GM12892 (cell line): ENCODE results near the gene RGS2.

Experiments used
- DNase-seq: peaks from one replicate; pipeline ENCODE4 v3.0.0; 2011; ENCODE audit not compliant: insufficient read length
- FAIRE-seq: peaks from 2 replicates; lab custom pipeline; 2011; peaks lifted over from hg19 to GRCh38; lab: Jason Lieb, UNC
- POLR2A ChIP-seq: IDR thresholded peaks from 2 replicates; pipeline ENCODE4 v1.6.1; 2011; ENCODE audit warnings: low read depth, low read length, control low read depth
- POLR2AphosphoS5 ChIP-seq: IDR thresholded peaks from 2 replicates; pipeline ENCODE4 v1.6.1; 2011; ENCODE audit warnings: low read depth, low read length, control low read depth
- TAF1 ChIP-seq: IDR thresholded peaks from 2 replicates; pipeline ENCODE4 v1.6.1; 2011; ENCODE audit warnings: low read depth, mild to moderate bottlenecking, control low read depth, low read length, borderline replicate concordance

Gene RGS2

DNA sequence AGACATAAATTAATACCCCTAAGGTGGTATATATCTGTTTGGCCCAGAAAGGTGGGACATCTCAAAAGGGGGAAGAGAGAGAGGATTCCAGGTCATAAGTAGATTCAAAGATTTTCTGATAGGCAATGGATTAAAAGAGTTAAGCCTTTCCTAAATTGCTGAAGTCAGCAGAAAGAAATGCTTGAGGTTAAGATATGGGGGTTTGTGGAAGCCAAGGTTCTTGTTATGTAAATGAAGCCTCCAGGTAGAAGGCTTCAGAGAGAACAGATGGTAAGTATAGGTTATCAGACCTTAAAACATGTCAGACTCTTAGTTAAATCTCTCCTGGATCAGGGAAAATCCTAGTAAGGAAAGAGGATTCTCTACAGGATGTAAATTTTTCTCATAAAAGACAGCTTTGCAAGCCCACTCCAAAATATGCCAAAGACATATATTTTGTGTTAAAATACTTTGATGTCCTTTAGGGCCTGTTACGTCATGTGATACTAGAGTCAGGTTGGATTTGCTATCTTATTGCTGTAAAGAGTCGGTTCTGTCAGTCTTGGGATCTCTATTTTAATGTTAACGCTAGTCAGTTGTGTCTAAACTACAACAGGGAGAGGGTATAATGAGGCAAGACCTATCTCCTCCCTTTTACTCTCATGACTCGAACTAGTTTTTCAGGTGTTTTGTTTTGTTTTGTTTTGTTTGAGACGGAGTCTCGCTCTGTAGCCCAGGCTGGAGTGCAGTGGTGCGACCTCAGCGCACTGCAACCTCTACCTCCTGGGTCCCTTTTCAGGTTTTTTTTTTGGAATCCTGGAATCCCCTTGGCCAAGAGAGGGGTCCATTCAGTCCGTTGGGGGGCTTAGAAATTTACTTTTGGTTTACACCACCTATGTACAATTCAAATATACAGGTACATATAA is 30.6 kb downstream of the RGS2 start:
- DNase-seq (no peak), FAIRE-seq (no peak)
- TF ChIP-seq POLR2A: no peak
- TF ChIP-seq POLR2AphosphoS5: no peak
- TF ChIP-seq TAF1: no peak

DNA sequence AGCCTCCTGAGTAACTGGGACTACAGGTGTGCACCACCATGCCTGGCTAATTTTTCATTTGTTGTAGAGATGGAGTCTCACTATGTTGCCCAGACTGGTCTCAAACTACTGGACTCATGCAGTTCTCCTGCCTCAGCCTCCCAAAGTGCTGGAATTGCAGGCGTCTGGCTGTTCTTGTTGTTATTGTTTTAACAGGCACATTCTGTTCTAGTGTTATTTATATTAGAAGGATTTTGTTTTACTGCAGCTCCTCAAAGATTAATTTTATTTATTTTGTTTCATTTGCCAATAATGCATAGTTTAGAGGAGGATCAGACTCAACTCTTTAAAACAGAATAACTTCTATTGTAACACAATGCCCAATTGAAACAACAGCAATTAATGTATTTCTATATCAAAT is 35.5 kb downstream of the RGS2 start:
- FAIRE-seq (no peak), DNase-seq (no peak)
- TF ChIP-seq POLR2AphosphoS5 (no peak), TAF1 (no peak), POLR2A (no peak)

DNA sequence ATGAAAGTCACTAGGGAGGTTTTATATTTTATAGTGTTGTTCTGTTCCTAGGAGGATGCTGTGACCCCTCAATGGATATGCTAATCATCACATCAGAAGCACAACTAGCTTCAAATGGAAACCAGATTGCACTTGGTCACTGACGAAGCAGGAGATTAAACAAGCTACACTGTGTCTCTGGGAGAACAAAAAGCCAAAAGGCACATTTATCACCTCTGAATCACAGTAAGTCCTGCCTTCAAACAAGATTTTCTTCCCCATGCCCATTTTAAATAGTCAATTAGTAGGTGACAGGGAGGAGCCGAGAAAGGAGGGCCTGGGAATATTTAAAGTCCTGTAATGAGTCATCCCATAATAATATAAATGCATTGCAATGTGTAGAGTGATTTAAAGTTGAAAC is 38.1 kb downstream of the RGS2 start:
- TF ChIP-seq POLR2AphosphoS5: no peak
- TF ChIP-seq TAF1: no peak
- no peak for TF ChIP-seq POLR2A
- FAIRE-seq (no peak), DNase-seq (no peak)

DNA sequence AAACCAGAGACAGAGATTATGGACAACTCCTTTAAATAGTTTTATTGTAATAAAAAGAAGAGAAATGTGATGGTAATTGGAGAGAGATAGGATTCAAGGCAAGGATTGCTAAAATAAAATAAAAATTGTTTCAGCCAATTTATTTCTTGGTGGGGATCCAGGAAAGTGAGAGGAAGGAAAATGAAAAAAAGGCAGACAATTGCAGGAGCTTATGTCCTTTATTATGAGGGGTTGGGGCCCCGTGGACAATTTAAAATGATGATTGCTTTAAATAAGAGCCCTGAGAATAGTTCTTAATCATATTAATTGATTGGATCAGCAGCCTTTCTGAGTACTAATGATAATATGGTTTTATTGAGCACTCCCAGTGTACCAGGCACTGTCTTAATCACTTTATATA is 40.2 kb downstream of the RGS2 start:
- TF ChIP-seq TAF1 (no peak), POLR2A (no peak), POLR2AphosphoS5 (no peak)
- DNase-seq (no peak), FAIRE-seq (no peak)

DNA sequence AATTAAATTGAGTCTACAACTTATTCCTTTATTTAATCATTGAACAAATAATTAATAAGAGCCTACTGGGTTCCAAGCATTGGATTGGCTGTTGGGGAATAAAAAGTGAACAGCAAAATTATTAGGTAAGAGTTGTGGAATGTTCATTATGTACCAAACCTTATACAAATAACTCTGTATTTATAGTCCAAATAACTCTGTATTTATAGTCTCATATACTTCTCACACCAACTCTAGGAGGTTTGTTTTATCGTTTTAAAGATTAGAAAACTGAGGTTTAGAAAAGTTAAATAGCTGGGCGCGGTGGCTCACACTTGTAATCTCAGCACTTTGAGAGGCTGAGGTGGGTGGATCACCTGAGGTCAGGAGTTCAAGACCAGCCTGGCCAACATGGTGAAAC is 40.6 kb downstream of the RGS2 start:
- DNase-seq: no peak
- FAIRE-seq: no peak
- no peak for TF ChIP-seq TAF1
- TF ChIP-seq POLR2A: no peak
- no peak for TF ChIP-seq POLR2AphosphoS5

DNA sequence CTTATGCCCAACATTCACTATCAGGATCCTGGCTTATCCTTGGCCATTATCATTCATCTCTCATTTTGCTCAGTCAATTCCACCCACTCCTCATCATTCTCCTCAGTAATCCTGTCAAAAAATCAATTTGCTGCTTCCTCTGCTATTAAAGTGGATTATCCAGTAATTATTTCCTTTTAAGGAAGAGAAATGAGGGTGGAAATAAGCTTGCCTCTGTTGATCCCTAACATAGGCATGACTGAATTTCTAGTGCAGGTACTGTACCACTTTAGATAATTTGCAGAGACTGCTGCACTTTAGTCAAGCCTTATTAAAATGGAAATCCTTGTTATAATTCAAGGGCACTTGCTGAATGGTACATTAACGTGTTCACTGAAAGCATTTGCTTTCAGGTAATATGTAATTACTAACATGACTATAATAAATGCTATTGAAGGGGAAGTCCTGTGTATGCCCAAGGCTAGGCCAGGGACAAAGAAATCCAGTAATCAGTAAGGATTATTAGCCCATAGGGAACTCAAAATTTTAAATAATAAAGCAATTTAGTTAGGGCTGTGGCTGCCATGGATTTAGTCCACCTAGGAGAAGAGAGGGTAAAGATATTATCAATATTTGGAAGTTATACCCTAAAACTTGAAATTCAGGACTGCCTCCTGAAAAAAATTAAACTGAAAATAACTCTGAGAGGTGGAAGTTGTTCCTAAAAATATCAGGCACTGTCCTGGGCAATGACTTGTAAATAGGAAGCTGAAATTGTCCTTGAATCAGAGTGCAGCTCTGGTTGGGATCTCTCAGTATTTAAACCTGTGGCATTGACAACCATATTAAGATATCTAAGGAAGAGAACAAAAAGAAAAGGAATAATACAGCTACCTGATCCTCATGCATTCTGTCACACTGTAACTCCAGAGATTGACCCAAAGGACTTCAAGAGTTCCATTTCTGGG is 43.4 kb downstream of the RGS2 start:
- no peak for TF ChIP-seq POLR2A
- no peak for TF ChIP-seq POLR2AphosphoS5
- no peak for TF ChIP-seq TAF1
- FAIRE-seq (no peak), DNase-seq (no peak)

DNA sequence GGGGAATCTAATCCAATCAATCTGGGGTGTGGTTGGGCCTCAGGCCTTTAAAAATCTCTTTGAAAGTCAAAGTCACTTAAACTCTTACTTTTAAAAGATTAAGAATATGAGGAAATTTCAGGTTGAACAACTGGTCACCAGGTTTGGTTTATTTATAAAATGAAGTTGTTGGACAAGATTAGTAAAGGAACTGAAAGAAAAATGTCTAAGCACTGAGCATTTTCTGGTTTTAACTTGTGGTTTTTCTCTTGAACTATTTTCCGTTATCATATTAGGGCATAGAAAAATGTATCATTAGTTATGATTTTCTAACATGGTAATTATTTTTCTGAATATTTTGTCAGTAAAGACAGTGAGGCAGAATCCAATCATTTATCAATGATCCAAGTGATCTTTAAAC is 49.6 kb downstream of the RGS2 start:
- FAIRE-seq: no peak
- no peak for TF ChIP-seq POLR2AphosphoS5
- no peak for TF ChIP-seq POLR2A
- no peak for TF ChIP-seq TAF1
- no peak for DNase-seq

DNA sequence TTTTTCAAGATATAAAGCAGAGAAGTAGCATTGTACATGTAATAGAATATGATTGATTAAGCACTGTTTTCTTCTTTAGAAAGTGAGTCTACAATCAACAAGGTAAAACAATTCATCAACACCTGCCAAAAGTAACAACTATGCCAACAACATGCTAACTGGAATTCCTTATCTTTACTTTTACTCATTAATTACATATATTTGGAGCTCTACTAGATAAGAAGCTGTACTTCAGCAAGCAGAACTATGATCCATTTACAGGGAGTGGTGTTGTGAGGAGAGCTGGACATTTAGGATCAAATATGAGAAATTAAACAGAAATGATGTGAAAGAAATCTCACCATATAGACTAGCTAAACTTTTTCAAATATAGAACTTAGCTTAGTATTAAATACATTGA is 51.0 kb downstream of the RGS2 start:
- FAIRE-seq: no peak
- TF ChIP-seq POLR2A: no peak
- no peak for TF ChIP-seq TAF1
- no peak for TF ChIP-seq POLR2AphosphoS5
- no peak for DNase-seq

DNA sequence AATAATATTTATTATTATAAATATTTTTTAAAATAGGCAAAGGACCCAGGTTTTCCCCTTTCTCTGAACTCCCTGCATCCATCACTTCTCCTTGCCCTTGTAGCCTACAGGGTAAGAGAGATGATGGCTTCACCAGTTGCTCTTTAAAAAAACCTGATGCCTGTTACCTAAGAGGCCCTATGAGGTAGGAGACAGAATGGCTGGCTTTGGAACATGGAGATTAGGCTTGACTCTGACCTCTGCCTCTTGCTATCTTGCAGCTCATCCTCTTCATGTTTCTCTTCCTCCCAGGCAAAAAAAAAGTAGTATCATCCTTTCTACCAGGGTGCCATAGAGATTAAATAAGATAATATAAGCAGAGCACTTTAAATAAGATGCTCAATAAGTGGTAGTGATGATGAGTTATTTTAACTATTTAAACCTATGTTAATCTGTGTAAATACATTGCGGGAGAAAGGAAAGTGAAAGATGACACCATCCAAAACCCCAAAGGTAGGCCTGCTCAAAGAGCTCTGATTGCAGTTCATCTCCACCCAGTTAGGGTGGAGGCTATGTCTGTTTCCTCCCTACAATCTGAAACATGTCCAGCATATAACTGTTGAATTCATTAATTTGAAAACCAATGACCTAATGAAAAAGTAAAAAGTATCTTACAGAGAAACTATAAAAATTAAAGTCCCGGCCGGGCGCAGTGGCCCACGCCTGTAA is 51.8 kb downstream of the RGS2 start:
- TF ChIP-seq POLR2A (no peak), TAF1 (no peak), POLR2AphosphoS5 (no peak)

DNA sequence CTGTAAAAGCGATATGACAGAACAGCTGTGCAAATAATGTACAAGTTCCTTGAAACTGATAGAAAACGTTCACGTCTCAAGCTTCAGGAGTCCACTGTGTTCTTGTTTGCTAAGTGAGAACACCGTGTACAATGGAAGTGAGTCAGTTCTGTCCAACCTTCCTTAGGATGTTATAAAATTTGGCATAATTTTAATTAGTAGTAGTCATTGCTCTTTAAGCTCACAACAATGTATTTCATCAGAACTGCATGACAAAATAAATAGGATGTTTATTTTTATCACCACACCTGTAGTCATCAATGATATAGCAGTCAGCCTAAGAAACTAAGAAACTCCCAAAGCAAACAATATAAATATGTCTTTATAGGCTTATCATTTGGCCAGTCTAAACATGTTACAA is 53.0 kb downstream of the RGS2 start:
- FAIRE-seq: no peak
- no peak for DNase-seq
- TF ChIP-seq POLR2A (no peak), POLR2AphosphoS5 (no peak), TAF1 (no peak)

More for the DNA sequence above, 51.8 kb downstream of the RGS2 start:
- FAIRE-seq (no peak), DNase-seq (no peak)
